Measurements from ENCODE around the gene GALR1. TPM values are rescaled to one million over a fixed set of nuclear protein-coding genes. Genes with fewer than 3 reads are reported as not detected.
"Not testable (repeated sequence)": the region's sequence is repeated elsewhere in the genome, so short reads cannot be mapped to it uniquely, and the experiment has no call there.

The GALR1 gene, protein sequence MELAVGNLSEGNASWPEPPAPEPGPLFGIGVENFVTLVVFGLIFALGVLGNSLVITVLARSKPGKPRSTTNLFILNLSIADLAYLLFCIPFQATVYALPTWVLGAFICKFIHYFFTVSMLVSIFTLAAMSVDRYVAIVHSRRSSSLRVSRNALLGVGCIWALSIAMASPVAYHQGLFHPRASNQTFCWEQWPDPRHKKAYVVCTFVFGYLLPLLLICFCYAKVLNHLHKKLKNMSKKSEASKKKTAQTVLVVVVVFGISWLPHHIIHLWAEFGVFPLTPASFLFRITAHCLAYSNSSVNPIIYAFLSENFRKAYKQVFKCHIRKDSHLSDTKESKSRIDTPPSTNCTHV
- not detected in 2 replicates for total RNA-seq (2014; rRNA removed; shearing (Covaris generic))

DNA sequence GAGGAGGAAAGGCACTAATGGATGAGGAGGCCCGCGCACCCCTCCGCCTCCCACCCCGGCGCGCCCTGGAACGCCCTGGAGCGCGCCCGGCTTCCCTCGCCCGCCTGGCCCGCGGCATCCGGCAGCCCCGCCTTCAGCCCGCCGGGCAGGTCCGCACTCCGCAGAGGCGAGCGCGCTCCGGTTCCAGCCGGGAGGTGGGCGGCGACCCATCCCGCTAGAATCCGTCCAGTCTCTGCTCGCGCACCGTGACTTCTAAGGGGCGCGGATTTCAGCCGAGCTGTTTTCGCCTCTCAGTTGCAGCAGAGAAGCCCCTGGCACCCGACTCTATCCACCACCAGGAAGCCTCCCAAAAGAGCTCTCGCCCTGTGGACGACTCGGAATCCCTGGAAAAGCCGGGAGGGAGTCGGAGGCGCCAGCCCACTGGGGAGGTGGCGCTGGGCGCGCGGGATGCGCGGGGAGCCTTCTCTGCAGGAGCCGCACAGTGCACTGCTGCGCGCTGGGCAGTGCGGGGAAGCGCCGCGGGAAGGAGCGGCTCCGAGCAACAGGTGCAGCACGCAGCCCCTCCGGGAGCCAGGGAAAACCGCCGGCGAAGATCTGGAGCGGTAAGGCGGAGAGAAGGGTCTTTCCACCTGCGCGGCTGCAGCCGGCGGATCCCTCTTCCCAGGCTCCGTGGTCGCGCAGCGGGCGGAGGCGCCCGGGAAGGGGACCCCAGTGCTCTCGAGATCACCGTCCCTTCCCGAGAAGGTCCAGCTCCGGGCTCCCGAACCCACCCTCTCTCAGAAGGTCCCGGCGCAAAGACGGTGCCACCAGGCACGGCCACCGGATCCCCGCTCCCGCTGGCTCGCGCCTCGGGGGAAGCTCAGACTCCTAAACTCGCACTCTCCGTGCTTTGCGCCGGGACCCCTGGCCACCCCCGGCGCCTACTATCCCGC lies at the start of gene GALR1:
GALR1 (plus strand) TSS at position 280 of the 932 bp plus-strand sequence. CDS start 701 bp downstream, outside the sequence.
- no peak for DNase-seq (ENCODE audit: low read depth)

DNA sequence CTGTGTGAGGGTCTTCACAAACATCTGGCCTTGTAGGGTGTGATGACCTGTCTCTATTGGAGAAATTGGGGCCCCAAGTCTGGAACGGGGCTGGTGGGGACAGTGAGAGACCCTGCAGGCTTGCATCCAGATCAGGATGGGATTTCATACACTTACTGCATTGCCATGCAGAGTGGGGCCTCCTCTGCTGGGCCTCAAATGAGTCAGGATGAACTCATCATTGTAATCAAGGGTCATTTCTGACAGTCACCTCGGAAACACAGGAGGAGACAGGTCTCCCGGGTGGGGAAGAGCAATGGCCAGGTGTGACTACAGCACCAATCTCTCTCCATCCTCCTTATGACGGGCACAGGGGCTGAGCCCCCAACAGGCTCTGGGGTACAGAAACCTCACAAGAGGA lies 48.1 kb upstream of the GALR1 start:
- peak; percentile 47 for DNase-seq (ENCODE audit: low read depth)

DNA sequence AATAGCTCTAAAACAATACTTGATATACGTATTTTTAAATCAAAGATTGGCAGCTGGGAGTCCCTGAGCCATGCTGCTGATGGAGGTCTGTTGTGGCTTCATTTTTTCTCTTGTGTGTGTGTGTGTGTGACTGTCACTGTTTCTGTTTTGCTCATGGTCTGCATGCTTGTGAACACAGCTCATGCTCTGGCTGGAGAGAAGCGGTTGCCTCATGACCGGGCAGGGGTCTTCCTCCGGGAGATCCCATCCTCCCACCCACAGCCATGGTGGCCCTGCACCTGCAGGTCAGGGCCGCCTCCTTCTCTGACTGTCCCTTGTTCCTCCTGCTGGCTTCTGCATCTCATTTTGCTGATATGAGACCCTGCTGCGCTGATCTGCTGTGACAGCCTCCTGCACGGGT lies 47.3 kb upstream of the GALR1 start:
- DNase-seq (ENCODE audit: low read depth): no peak

DNA sequence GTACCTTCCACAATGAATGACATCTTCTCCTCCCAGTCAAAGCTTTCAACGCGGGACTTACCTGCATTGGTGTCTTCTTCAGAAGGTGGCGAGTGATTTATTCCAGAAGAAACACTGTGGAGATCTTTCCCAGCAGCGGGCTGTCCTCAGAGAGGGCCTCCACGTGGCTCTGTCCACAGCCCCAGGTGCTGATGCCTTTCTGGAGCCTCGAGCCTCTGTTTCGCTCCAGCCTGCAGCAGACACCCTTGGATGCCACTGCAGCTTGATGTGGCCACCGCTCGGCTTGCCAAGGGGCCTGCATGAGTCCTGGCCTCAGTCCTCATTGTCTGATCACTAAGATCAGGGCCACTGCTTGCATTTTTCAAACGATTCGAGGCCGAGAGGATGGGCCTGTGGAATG lies 46.6 kb upstream of the GALR1 start:
- DNase-seq (ENCODE audit: low read depth): no peak

DNA sequence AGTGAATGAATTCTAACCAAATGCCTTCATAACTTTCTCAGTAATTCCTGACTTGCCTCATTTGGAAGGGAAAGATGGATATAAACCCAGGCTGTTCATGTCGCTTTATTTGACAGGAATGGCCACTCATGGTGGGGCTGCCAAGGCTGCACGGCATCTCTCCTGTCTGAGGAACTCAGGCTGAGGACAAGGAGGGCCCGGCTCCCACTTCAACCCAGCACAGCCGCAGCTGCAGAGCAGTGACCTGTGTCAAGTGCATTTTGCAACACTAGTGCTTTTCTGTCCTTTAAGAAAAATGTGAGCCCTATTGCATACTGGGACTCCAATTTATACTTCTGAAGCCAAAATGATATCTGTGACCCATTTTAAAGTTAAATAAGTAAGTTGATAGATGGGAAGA lies 45.8 kb upstream of the GALR1 start:
- no peak for DNase-seq (ENCODE audit: low read depth)

DNA sequence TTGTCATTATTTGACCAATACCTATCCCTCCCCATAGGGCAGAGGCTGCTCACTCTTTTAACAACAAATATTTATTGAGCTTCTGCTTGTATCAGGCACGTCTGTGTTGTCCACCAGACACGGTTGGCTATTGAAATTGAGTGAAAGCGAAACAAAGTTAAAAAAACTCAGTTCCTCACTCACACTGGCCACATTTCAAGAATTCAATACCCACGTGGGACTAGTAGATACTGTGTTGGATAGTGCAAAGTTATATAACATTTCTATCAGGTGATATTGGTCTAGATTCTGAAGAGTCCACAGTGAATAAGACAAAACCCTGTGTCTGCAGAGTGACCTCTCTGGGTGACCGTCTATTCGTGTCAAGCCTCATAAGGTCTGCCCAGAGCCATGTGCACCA lies 43.9 kb upstream of the GALR1 start:
- no peak for DNase-seq (ENCODE audit: low read depth)

DNA sequence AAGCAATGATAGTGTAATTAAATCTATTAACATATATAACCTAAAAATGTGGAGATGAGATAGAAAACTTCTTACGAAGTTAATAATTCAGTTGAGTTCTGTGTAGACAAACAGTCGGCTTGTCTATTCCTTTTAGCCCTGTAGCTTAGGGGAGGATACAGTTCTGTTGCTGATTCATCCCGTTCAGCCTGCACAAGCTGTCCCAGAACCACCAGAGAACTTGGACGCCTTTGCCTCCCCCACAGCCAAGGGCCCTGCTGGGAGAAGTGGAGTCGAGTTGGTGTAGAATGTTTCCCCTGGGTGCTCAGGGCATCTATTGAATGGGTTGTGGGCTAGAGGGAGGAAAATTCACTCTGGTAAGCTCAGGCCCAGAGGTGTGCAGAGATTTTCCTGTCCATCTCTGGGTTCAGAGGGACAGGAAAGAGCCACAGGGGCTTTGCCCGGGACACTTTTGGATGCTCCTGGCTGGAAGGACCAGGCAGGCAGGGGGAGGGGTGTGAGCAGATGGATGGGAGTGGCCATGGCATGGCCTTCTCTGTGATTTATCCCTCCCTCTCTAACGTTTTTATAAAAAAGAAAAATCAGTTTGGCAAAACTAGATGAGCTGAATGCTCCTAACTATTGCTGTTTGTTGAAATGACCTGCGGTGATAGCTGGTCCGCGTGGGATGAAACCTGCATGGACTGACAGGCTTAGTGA lies 42.8 kb upstream of the GALR1 start:
- peak; percentile 84 for DNase-seq (ENCODE audit: low read depth)

DNA sequence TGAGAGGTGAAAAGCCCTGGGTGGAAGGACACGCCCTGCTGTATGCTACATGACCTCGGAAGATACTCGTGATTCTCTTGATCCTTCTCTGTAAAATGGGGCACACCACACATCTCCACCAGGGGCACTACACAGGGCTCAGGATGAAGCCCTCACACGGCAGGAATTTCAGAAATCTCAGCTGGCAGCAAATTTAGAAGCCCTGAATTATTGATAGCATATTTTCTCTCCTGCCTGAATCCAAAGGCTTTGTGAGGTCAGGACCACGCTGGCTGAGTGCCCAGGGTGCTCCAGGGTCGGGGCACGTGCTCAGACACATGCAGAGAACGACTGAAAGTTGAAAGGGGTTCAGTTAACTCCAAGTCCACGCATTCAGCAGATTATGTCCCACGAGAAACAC lies 42.1 kb upstream of the GALR1 start:
- peak; percentile 82 for DNase-seq (ENCODE audit: low read depth)

DNA sequence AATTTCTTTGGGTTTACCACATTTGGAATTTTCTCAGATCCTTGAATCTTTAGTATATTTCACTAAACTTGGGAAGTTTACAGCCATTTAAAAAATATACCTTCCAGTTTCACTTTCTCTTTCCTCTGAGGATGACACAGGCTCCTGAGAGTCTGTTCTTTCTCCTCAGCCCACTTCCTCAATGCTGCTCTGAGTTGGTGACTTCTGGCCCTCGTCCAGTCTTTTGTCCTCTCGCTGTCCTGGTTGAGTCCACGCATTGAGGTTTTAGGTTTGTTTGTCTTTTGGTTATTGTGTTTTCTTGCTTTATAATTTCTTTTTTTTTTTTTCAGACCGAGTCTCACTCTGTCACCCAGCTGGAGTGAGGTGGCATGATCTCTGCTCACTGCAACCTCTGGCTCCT lies 40.7 kb upstream of the GALR1 start:
- peak; percentile 83 for DNase-seq (ENCODE audit: low read depth)

DNA sequence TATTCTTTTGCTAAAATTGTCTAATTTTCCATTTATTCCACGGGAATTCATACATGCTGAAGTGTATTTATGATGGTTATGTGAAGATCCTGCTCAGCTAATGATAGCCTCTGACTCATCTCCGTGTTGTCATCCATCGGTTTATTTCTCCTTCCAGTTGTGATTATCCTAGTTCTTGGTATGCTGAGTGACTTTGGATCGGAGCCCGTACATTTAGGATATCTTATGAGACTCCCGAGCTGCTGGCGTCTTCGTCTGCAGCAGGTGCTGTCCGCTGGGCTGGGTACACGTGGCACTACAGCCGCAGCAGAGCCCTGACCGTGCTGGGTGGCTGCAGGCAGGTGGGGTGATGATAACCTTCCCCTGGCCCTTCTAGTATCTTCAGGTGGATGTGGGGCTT lies 40.1 kb upstream of the GALR1 start:
- DNase-seq (ENCODE audit: low read depth): peak; percentile 87

DNA sequence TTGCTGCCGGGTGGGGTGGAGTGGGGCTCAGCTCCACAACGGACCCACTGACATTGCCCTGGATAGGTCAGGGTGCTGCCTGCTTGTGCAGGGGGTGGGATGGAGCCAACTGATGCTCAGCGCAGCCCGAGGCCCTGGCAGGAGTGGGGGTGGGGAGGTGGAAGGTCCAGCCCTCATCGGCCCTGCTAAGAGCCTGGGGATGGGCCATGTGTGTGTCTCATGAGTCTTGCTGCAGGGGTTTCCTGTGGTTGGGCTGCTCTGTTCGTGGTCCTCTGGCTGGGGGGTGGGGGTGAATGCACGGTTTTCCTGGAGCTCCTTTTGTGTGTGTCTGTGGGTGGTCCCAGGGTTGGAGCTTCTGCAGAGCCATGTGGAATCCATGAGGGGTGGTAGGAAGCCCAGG lies 39.4 kb upstream of the GALR1 start:
- DNase-seq (ENCODE audit: low read depth): peak; percentile 76

DNA sequence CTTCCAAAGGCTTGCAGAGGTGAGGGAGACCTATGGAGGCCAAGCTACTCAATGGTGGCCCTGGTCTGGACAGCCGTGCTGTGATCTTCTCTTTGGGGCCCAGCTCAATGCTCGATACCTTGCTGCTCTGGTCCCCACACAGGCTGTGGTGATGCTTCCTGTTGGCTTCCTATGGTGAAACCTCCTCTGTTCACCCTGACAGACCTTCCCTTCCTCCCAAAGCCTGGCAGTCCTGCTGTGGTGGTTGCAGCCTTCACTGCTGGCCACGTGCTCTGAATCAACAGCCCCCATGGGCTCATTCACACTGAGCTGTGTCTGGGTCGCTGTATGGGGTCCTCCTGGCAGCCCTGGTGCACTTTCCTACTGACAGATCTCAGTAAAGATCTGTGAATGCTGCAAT lies 31.0 kb upstream of the GALR1 start:
- DNase-seq (ENCODE audit: low read depth): no peak

DNA sequence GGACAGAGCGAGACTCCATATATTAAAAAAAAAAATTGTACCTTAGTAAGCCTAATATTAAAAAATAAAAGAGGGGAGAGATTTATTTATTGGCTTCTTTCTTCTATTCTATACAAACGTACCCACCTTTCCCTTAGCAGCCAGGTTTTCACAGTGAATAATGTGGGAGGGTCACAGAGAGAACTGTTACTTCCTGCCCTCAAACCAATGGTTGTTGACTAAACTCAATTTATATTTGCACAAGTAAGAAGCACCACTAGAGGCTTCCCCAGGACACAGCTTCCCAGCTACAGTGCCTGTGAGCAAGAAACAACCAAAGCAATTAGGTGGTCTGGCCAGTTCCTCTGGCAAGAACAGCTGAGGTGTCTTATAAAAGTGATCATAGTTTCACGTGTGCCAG lies 28.9 kb upstream of the GALR1 start:
- DNase-seq (ENCODE audit: low read depth): no peak

DNA sequence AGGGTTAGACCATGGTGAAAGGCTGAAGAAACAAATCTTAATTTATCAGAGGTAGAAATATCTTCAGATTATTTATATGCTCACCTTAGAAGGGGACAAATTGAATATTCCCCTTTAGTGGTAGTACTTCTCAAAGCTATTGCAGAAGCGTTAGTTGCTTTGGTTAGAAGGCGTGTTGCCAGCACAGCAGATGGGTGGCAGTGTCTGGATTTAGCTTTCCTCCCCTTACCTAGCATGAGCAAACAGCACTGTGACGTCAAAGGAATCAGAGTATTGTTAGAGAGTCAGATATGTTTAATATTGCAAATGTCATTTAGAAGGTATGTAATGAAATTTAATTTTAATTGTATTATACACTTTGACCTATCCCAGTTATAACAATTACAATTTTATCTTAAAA lies 27.2 kb upstream of the GALR1 start:
- no peak for DNase-seq (ENCODE audit: low read depth)

DNA sequence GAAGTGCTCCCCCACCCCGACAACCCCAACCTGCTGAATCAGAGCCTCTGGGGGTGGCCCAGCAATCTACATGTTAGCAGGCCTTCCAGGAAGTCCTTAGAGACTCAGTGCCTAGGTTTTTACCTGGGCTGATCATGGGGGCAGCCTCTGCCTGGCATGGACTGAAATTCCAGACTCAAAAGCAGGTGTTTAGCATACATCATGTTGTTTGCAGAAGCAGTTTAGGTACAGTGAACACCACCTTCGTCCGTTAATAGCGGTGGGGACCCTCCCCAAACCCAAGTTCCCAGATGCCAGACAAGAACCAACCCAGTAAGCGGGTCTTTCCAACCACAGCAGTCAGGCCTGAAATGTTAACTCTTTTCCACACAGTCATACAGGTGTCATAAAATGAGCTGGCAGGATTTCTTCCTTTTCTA lies 26.4 kb upstream of the GALR1 start:
- DNase-seq (ENCODE audit: low read depth): no peak

DNA sequence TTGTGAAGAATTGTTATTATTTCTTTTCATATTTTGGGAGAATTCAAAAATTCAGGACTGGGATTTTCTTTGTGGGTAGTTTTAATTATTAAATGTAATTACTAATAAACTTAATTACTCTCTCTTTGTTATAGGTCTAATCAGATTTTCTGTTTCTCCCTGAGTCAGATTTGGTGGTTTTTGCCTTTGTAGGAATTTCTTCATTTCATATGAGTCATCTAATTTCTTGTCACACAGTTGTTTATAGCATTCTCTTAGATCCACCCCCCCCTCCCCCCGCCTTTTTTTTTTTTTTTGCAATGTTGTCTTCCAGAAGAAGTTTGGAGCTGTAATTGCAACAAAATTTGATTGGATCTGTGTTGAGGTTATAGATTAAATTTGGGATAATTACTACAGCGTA lies 26.0 kb upstream of the GALR1 start:
- peak; percentile 71 for DNase-seq (ENCODE audit: low read depth)

DNA sequence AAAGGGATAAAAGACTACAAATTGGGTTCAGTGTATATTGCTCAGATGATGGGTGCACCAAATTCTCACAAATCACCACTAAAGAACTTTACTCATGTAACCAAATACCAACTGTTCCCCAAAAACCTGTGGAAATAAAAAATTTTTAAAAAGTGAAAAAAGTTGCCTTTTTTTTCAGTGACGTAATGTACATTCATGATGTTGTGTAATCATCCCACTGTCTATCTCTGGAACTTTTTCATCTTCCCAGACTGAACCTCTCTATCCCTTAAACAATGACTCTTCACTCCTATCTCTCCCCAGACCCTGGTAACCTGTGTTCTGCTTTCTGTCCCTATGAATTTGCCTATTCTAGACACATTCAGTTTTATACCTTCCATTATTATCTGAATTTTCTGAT lies 19.0 kb upstream of the GALR1 start:
- DNase-seq (ENCODE audit: low read depth): no peak

DNA sequence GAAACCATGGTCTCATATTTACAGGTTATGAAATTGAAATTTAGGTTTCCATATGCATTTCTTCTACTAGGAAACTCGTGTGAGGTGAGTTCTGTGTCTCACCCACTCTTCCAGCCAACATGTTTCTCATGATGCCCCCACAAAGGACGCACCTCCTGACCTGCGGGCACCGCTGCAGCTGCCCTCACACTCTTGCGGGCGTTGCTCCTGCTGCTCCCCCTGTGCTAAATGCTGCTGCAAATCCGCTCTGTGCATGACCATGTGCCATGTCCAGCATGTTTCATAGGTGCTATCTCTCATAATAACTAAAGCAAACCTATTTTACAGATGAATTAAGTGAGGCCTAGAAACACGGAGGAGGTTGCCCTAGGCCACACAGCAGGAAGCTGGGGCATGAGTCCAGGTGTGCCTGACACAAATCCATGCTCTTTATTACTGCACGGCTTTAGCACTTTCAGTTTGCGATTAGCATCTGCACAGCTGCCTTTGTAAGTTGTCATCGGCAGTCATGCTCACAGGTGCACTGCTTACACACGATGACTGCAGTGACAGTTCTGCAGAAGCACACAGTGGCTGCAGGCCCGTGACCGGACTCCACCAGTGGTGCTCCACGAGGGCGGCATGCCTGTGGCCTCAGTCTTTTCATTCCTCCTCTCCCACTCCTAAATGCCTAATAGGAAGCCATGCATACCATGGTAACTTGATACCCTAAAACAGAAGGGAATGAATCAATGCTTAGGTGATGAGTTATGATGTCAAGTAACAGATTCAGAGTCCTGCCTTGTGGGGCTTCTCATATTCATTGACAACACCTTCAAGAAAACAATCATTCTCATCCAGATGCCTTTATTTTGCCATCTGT lies 14.9 kb upstream of the GALR1 start:
- peak; percentile 6 for DNase-seq (ENCODE audit: low read depth)

DNA sequence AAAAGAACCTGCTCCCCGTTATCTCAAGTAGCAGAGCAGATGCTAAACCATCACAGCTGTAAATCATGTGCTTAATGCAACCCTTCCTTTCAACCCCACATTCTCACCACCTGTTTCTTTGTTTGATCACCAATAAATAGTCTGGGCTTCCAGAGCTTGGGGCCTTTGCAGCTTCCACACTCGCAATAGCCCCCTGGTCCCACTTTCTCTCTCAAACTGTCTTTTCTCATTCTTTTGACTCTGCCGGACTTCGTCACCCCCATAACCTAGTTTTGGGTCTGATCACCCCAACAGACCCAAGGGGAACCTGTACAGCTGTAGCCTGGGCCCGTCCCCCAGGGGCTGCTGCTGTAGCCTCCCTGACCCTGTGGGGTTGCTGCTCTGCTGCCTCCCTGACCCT lies 10.4 kb upstream of the GALR1 start:
- DNase-seq (ENCODE audit: low read depth): not testable (repeated sequence)

DNA sequence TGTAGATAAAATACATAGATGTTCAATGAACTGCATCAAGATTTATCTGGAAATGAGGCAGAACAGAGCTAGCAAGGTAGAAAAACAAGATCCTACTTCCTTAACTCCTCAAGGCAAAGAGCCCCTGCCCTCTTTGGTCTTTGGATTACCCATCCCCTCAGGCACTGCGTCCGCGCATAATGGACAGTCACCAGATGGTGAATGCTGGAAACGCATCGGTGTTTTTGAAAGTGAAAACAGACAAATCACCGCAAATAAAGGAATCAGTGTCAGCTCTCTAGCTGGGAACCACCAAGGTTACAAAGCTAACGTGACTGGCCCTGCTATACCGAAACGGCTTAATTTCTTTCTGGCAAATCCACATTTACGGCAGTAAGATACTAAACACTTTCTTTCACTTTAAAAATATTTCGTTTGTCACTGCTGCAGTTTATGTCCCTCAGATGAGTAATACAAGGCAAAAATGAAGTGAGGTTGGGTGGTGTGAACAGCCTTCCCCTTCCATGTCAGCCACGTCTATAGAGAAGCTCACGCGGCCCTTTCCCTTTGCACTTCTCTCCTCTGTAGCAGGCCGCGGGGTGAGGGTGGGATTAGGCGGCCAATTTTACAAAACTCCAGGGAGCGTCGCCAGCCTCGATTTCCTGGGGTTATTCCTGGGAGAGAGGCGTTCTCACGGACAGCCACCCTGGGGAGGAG lies 627 bp upstream of the GALR1 start:
- peak; percentile 16 for DNase-seq (ENCODE audit: low read depth)

DNA sequence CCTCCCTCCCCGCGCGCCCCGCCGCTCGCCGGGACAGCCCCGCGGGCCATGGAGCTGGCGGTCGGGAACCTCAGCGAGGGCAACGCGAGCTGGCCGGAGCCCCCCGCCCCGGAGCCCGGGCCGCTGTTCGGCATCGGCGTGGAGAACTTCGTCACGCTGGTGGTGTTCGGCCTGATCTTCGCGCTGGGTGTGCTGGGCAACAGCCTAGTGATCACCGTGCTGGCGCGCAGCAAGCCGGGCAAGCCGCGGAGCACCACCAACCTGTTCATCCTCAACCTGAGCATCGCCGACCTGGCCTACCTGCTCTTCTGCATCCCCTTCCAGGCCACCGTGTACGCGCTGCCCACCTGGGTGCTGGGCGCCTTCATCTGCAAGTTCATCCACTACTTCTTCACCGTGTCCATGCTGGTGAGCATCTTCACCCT lies 865 bp downstream of the GALR1 start:
- DNase-seq (ENCODE audit: low read depth): no peak
